ENCODE measurements around the gene SUPT3H. TPM values are rescaled to one million over a fixed set of nuclear protein-coding genes. Genes with fewer than 3 reads are reported as not detected.

SUPT3H gene
- total RNA-seq, 1 donor from 2014 or later: 23.2 TPM

DNA sequence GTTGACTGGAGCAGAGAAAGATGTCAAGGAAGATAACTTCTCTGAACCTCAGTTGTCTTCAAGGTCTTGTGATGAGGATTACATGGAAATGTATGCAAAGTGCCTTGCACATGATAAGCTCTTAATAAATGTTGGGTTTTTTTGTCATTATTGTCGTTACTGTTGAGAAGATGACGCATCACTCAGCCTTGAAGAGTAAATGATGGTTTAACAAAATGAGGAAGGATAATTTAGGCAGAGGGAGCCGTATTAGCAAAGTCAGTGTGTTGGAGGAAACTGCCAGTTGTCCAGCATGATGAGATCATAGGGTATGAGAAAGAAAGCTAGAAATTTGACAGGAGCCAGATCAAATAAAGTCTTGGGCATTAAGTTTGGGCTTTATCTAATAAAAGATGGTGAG, 8.8 kb upstream of the SUPT3H start:
- no peak overlapping the region for H3K4me3 Mint-ChIP-seq
- peaks cover 27% of the 10 kb centered on the region for H3K4me1 Mint-ChIP-seq
- TF ChIP-seq, protein P1, sequence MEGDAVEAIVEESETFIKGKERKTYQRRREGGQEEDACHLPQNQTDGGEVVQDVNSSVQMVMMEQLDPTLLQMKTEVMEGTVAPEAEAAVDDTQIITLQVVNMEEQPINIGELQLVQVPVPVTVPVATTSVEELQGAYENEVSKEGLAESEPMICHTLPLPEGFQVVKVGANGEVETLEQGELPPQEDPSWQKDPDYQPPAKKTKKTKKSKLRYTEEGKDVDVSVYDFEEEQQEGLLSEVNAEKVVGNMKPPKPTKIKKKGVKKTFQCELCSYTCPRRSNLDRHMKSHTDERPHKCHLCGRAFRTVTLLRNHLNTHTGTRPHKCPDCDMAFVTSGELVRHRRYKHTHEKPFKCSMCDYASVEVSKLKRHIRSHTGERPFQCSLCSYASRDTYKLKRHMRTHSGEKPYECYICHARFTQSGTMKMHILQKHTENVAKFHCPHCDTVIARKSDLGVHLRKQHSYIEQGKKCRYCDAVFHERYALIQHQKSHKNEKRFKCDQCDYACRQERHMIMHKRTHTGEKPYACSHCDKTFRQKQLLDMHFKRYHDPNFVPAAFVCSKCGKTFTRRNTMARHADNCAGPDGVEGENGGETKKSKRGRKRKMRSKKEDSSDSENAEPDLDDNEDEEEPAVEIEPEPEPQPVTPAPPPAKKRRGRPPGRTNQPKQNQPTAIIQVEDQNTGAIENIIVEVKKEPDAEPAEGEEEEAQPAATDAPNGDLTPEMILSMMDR (IDR thresholded peaks at IDR 0.05; ENCODE audit: unreplicated experiment): no peak
- no peak for DNase-seq (ENCODE audit: low spot score in 2 of 2, unreplicated experiment in 2 of 2)
- no peaks in the 10 kb centered on the region for H3K27me3 Mint-ChIP-seq (ENCODE audit: low read depth)
- no peak overlapping the region for H3K27ac Mint-ChIP-seq
- no peaks in the 10 kb centered on the region for H3K36me3 Mint-ChIP-seq
- no peaks in the 10 kb centered on the region for H3K9me3 Mint-ChIP-seq

DNA sequence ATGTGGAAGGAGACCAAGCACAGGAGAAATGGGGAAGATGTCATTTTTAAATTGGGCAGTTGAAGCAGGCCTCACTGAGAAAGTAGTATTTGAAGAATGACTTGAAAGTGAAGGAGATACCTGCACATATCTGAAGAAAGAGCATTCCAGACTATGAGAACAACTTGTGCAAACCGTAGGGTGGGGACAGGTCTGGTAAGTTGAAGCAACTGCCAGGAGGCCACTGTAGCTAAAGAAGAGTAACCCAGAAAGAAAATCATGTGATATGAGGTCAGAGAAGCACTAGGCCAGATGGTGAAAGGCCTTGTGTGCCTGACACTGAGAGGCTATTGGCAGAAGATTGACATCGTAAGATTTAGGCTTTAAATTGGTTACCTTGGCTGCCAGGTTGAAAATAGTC, 4.7 kb upstream of the SUPT3H start:
- Mint-ChIP-seq H3K4me1 (peaks cover 19% of the 10 kb centered on the region), H3K27me3 (ENCODE audit: low read depth) (no peaks in the 10 kb centered on the region), H3K36me3 (no peaks in the 10 kb centered on the region), H3K9me3 (no peaks in the 10 kb centered on the region), H3K27ac (no peak overlapping the region), H3K4me3 (no peak overlapping the region)
- no peak for DNase-seq (ENCODE audit: low spot score in 2 of 2, unreplicated experiment in 2 of 2)
- TF ChIP-seq, protein P1 (IDR thresholded peaks at IDR 0.05; ENCODE audit: unreplicated experiment): no peak

DNA sequence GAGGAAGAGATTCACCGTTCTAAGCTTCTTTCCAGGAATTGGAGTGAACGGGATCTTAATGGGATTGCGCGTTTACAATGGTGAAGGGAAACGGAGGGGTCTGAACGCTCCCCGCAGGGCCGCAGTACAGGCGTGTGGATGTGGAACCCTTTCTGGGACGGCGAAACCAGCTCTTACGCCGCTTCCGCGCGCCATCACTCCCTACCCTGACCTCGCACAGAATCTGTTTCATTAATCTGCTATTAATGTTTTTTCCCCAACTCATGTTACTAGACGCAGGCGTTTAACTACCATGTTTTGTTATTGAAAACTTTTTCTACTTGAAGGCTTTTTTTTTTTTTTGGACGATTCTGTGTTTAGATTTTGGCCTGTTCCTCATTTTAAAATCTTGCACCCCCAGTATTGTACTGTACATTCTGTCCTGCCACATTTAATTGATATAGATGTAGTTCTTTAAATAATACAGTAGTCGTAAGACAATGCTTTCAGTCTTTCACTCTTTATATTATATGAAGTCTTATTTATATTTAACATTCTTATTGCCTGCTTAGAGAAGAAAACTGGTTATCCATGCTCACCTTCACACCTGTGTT, 696 bp upstream of the SUPT3H start:
- Mint-ChIP-seq H3K4me3 (peak overlapping the region; percentile 92), H3K4me1 (peaks cover 22% of the 10 kb centered on the region), H3K36me3 (no peaks in the 10 kb centered on the region), H3K27ac (peak overlapping the region; percentile 99), H3K9me3 (no peaks in the 10 kb centered on the region), H3K27me3 (ENCODE audit: low read depth) (no peaks in the 10 kb centered on the region)
- peak in 1 of 2 experiments; percentile 23 for DNase-seq (ENCODE audit: low spot score in 2 of 2, unreplicated experiment in 2 of 2)
- TF ChIP-seq, protein P1 (IDR thresholded peaks at IDR 0.05; ENCODE audit: unreplicated experiment): no peak

DNA sequence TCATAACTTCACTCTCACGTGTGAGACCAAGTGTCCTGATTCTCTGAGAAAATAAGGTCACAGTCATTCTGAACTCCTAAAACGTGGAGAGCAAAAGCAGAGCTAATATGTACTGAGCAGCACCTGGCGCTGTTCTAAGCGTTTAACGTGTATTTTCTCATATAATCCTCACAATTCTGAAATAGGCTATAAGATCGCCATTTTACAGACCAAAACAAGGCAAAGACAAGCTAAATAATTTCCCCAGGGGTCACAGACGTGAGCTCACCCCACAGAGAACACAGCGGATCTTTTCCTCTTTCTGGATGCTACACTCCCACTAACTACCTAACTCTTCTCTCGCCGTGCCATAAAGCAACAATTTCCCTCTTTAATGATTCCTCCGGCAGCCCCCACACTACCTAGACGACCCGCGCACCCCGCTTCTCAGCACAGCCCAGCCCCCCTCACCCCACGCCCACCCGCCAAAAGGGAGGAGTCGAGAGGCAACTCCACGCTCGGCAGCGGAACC, 636 bp downstream of the SUPT3H start:
- Mint-ChIP-seq H3K9me3 (no peaks in the 10 kb centered on the region), H3K27ac (peak overlapping the region; percentile 99), H3K4me3 (peak overlapping the region; percentile 92), H3K36me3 (no peaks in the 10 kb centered on the region), H3K27me3 (ENCODE audit: low read depth) (no peaks in the 10 kb centered on the region), H3K4me1 (peaks cover 20% of the 10 kb centered on the region)
- TF ChIP-seq, protein P1 (IDR thresholded peaks at IDR 0.05; ENCODE audit: unreplicated experiment): no peak
- DNase-seq (ENCODE audit: low spot score in 2 of 2, unreplicated experiment in 2 of 2): no peak

DNA sequence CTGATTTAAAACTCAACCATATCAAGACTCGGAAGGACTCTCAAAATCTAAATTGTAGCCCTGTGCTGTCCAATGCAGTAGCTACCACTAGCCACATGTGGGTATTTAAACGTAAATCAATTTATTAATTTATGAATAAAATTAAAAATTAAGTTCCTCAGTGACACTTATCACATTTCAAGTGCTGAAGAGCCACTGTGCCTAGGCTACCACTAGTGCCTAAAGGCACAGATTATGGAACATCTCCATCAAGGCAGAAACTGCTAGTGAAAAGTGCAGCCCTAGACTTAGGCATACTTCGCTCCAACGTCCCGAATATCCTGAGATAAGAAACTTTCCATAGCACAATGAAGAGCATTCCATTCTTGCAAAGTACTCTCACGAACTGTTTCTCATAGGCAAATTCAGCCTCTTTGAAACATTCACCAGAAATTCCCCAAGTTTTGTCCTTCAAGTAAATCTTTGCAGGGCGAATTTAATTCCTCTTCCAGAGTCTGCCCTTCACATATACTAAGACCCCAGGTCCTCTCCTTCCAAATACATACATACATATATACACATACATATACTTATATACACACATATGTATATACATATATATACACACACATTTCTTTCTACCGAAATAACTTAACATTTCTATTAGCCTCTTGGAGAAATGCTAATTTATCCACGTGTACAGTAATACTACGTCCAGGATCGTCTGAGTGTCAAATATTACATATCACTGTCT, 1.3 kb downstream of the SUPT3H start:
- H3K27me3 Mint-ChIP-seq (ENCODE audit: low read depth): no peaks in the 10 kb centered on the region
- peak overlapping the region; percentile 99 for H3K27ac Mint-ChIP-seq
- peak overlapping the region; percentile 92 for H3K4me3 Mint-ChIP-seq
- DNase-seq (ENCODE audit: low spot score in 2 of 2, unreplicated experiment in 2 of 2): no peak
- TF ChIP-seq, protein P1 (IDR thresholded peaks at IDR 0.05; ENCODE audit: unreplicated experiment): no peak
- H3K9me3 Mint-ChIP-seq: no peaks in the 10 kb centered on the region
- peaks cover 23% of the 10 kb centered on the region for H3K4me1 Mint-ChIP-seq
- no peaks in the 10 kb centered on the region for H3K36me3 Mint-ChIP-seq
